ENCODE results near the gene WLS.

Gene WLS

GRCh38 chr1:68115308-68115707 is 117.0 kb downstream of the WLS start:
- no peak for DNase-seq (ENCODE audit: low read depth)
- H3K4me3 ChIP-seq (ENCODE audit: low read length), result no peak overlapping the region
- TF ChIP-seq, protein P1, sequence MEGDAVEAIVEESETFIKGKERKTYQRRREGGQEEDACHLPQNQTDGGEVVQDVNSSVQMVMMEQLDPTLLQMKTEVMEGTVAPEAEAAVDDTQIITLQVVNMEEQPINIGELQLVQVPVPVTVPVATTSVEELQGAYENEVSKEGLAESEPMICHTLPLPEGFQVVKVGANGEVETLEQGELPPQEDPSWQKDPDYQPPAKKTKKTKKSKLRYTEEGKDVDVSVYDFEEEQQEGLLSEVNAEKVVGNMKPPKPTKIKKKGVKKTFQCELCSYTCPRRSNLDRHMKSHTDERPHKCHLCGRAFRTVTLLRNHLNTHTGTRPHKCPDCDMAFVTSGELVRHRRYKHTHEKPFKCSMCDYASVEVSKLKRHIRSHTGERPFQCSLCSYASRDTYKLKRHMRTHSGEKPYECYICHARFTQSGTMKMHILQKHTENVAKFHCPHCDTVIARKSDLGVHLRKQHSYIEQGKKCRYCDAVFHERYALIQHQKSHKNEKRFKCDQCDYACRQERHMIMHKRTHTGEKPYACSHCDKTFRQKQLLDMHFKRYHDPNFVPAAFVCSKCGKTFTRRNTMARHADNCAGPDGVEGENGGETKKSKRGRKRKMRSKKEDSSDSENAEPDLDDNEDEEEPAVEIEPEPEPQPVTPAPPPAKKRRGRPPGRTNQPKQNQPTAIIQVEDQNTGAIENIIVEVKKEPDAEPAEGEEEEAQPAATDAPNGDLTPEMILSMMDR (IDR thresholded peaks at IDR 0.05; ENCODE audit: insufficient read depth, low read depth, low read length, missing control alignments), result no peak

GRCh38 chr1:68113966-68114365 is 118.4 kb downstream of the WLS start:
- TF ChIP-seq, protein P1 (IDR thresholded peaks at IDR 0.05; ENCODE audit: insufficient read depth, low read depth, low read length, missing control alignments), result no peak
- H3K4me3 ChIP-seq (ENCODE audit: low read length), result no peak overlapping the region
- no peak for DNase-seq (ENCODE audit: low read depth)

GRCh38 chr1:68112835-68113243 is 119.5 kb downstream of the WLS start:
- H3K4me3 ChIP-seq (ENCODE audit: low read length), result no peak overlapping the region
- peak; percentile 84 for DNase-seq (ENCODE audit: low read depth)
- TF ChIP-seq, protein P1 (IDR thresholded peaks at IDR 0.05; ENCODE audit: insufficient read depth, low read depth, low read length, missing control alignments), result no peak

DNA sequence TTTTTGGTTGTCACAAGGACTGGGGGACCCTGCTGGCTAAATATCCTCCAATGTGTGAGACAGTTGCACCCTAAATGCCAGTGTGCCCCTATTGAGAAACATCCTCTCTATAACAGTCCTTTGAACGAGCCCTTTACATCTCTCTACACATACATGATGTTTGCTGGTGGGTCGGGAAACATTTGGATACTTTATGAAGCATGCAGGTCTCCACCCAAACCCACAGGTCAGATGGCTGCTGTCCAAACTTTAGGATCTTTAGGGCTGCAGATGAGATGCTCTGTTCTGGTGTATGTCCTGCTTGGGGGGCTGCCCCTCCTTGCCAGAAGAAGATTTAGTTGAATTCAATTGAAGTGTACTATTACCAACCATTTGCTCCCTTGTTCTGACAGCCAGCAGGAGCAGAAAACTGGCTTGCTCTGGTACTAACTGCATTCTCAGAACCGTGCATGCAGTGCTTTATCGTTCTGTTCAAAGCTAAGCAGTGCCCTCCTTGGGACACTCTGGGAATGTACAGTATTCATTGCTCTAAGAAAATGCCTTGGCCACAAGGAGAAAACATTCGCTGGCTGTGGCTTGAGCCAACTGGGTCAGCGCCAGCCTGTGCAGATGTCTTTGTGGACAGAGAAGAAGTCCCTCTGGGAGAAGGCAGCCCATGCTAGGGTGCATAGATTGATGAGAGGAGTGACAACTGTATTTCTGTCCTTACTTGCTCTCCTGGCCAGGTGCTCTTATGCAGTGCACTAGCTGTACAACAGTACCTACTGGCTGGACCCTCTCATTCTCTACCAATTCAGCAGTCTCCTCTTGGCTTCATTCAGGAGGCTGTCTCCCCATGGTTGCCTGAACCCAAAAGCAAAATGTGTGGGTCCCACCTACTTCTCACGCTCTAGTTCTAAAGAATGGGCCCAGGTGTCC is 120.5 kb downstream of the WLS start:
- H3K4me3 ChIP-seq (ENCODE audit: low read length), result no peak overlapping the region
- DNase-seq (ENCODE audit: low read depth), result peak; percentile 69
- TF ChIP-seq, protein P1 (IDR thresholded peaks at IDR 0.05; ENCODE audit: insufficient read depth, low read depth, low read length, missing control alignments), result peak; percentile 74

DNA sequence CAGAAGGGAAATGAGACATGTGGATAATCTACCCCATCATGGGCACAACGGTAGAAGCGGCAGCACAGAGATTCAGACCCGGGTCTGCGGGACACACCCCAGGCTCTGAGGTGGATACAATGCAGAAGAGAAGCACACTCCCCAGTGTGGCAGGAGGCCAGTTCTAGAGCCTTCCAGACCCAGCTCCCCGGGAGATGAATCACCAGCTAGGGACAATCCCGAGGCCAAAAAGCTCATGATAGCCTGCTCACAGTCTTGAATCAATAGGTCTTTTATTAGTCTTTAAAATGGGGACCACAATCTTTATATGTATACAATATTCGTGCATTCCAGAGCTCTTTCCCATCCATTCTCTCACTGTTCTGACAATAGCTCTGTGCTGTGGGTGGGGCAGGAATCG is 124.6 kb downstream of the WLS start:
- DNase-seq (ENCODE audit: low read depth), result peak; percentile 44
- TF ChIP-seq, protein P1 (IDR thresholded peaks at IDR 0.05; ENCODE audit: insufficient read depth, low read depth, low read length, missing control alignments), result no peak
- H3K4me3 ChIP-seq (ENCODE audit: low read length), result no peak overlapping the region

GRCh38 chr1:68103884-68104554 is 128.3 kb downstream of the WLS start:
- H3K4me3 ChIP-seq (ENCODE audit: low read length), result no peak overlapping the region
- TF ChIP-seq, protein P1 (IDR thresholded peaks at IDR 0.05; ENCODE audit: insufficient read depth, low read depth, low read length, missing control alignments), result no peak
- no peak for DNase-seq (ENCODE audit: low read depth)
